Activated B cell treated with CpG ODN at 0.5 μM for 24 hours (primary cell): ENCODE results near the gene PKP3. TPM values are rescaled to one million over a fixed set of nuclear protein-coding genes. Genes with fewer than 3 reads are reported as not detected.

Experiments used
- ATAC-seq: fragments of 200-7000 bp; cut with Tn5 transposase; one replicate; pipeline ENCODE4 v1.10.0; 2021; ENCODE audit warnings: low read depth, mild to moderate bottlenecking, moderate library complexity
- CTCF ChIA-PET: fragments of 350-600 bp; sonication (Branson Sonifier 250); formaldehyde crosslinking; loops from one replicate; lab custom pipeline; 2021; ENCODE audit warnings: antibody characterized with exemption; lab: Charles Lee
- POLR2A ChIA-PET: fragments of 350-600 bp; sonication (Branson Sonifier 250); formaldehyde crosslinking; loops from one replicate; lab custom pipeline; 2021; ENCODE audit warnings: antibody characterized with exemption; lab: Charles Lee
- DNase-seq: peaks from one replicate; pipeline ENCODE4 v3.0.0; 2022
- H3K27ac Mint-ChIP-seq: one replicate; pipeline ENCODE4 v1.8.0; 2020; ENCODE audit warnings: mixed read lengths
- H3K27me3 Mint-ChIP-seq: one replicate; pipeline ENCODE4 v1.8.0; 2021; ENCODE audit warnings: mixed read lengths
- H3K36me3 Mint-ChIP-seq: one replicate; pipeline ENCODE4 v1.8.0; 2021; ENCODE audit warnings: low read depth, mixed read lengths
- H3K4me1 Mint-ChIP-seq: one replicate; pipeline ENCODE4 v1.8.0; 2021; ENCODE audit warnings: mixed read lengths
- H3K4me3 Mint-ChIP-seq: one replicate; pipeline ENCODE4 v1.8.0; 2020; ENCODE audit warnings: mild to moderate bottlenecking, mixed read lengths
- H3K9me3 Mint-ChIP-seq: one replicate; pipeline ENCODE4 v1.8.0; 2020; ENCODE audit warnings: mixed read lengths
- intact Hi-C: fragments of 100-400 bp; cut with micrococcal nuclease; formaldehyde crosslinking; loops from one replicate; pipeline ENCODE4 v1.15.1; 2024
- total RNA-seq: library from RNA; stranded (reverse); gene quantifications from 2 replicates; pipeline ENCODE4 v1.2.3, GENCODE V29; 2022
- TF ChIP-seq, protein P1 (sequence below): fragments of 200-600 bp; IDR thresholded peaks from one replicate; pipeline ENCODE4 v1.8.0; 2022; ENCODE audit warnings: antibody characterized with exemption, mild to moderate bottlenecking

The PKP3 gene
- total RNA-seq, 1 donor from 2014 or later, result 0.18 TPM

GRCh38 chr11:449889-450808, 56.1 kb downstream of the PKP3 start, which contains the start of gene PTDSS2:
Gene PTDSS2, plus strand, starts transcription at chr11:450279. Its CDS starts 177 bp downstream, at chr11:450456.
- H3K27ac Mint-ChIP-seq, result peak within 1 kb of the TSS; percentile 95
- H3K36me3 Mint-ChIP-seq, result peaks cover 19% of the 10 kb centered on the region
- H3K4me1 Mint-ChIP-seq, result peaks cover 35% of the 10 kb centered on the region
- DNase-seq (peak; percentile 93), ATAC-seq (peak; percentile 72)
- TF ChIP-seq, protein P1, sequence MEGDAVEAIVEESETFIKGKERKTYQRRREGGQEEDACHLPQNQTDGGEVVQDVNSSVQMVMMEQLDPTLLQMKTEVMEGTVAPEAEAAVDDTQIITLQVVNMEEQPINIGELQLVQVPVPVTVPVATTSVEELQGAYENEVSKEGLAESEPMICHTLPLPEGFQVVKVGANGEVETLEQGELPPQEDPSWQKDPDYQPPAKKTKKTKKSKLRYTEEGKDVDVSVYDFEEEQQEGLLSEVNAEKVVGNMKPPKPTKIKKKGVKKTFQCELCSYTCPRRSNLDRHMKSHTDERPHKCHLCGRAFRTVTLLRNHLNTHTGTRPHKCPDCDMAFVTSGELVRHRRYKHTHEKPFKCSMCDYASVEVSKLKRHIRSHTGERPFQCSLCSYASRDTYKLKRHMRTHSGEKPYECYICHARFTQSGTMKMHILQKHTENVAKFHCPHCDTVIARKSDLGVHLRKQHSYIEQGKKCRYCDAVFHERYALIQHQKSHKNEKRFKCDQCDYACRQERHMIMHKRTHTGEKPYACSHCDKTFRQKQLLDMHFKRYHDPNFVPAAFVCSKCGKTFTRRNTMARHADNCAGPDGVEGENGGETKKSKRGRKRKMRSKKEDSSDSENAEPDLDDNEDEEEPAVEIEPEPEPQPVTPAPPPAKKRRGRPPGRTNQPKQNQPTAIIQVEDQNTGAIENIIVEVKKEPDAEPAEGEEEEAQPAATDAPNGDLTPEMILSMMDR, result no peak
- peak within 1 kb of the TSS; percentile 97 for H3K4me3 Mint-ChIP-seq
- no peaks in the 10 kb centered on the region for H3K27me3 Mint-ChIP-seq
- ChIA-PET CTCF (interaction anchor here (0.8 to 2.8 kb wide), 3 partner anchors 56 to 276 kb away, joined by 3 to 8 read pairs (median 8); partner anchors contain the start of gene RNH1), POLR2A (interaction anchor here (0.6 to 4.3 kb wide), 13 partner anchors 16 to 243 kb away, joined by 3 to 50 read pairs (median 4); partner anchors contain the start of genes BET1L, HRAS, LRRC56 and PHRF1)
- H3K9me3 Mint-ChIP-seq, result no peaks in the 10 kb centered on the region
- intact Hi-C loops, result loop anchor here (1.0 to 5.0 kb wide), 6 partner anchors 56 to 347 kb away; partner anchors contain the start of genes HRAS and IFITM2

DNA sequence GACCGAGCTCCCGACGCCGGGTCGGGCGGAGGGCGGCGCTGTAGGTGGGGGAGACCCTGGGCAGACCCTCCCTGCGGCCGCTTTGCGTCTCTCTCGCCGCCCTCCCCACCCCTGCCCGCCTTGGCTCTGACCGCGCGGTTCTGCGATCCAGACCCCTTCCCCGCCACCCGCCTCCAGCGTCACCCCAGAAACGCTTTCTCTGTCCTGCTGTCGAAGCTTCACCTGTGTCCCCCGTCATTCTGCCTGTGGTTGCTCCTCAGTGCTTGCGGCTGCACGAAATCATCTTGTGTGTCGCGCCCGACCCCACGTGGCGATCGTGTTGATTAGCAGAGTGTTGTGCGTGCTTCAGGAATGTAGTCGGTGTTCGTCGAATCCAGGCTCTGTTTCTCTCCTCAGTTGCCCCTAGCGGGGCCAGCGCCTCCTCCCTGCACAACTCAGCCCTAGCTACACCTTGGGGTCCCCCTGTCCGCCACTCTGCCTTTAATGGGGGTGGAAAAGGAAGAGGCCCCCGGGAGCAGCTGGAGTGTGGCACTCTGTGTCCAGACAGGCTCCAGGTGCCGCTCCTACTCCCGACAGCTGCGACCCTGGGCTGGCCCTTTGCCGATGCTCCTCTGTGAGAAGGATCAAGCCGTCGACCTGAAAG, 56.9 kb downstream of the PKP3 start:
- Mint-ChIP-seq H3K9me3 (no peaks in the 10 kb centered on the region), H3K27me3 (no peaks in the 10 kb centered on the region), H3K36me3 (peaks cover 19% of the 10 kb centered on the region), H3K27ac (peak overlapping the region; percentile 87), H3K4me1 (peaks cover 35% of the 10 kb centered on the region), H3K4me3 (peak overlapping the region; percentile 97)
- TF ChIP-seq, protein P1, result no peak
- intact Hi-C loops, result loop anchor here (1.0 to 5.0 kb wide), 4 partner anchors 55 to 346 kb away; partner anchors contain the start of genes HRAS and IFITM2
- ATAC-seq, result peak; percentile 18
- DNase-seq, result peak; percentile 49
- CTCF ChIA-PET, result interaction anchor here (0.8 to 1.2 kb wide), 2 partner anchors 200 to 276 kb away, joined by 3 to 8 read pairs; no protein-coding TSS in a partner anchor
- POLR2A ChIA-PET, result interaction anchor here (0.5 to 4.3 kb wide), 7 partner anchors 35 to 244 kb away, joined by 3 to 50 read pairs (median 4); partner anchors contain the start of genes BET1L, HRAS, LRRC56 and RIC8A

DNA sequence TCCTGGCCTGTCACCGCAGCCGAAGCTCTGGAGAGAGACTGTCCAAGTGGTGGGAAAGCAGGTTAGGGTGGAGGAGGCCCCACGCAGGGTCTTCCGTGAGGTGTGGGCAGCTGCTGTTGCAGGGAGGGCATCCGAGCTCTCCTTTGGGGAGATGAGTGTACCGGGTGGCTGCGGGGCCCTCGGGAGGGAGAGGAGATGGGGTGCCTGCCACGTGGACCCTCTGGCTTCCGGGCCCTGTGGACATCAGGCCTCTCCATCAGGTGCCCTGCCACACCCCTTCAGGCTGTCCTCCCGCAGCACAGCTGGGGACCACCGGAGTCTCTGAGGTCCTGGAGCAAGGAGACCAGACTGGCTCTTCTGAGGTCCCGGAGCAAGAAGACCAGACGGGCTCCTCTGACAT, 57.7 kb downstream of the PKP3 start:
- intact Hi-C loops, result loop anchor here (2.0 to 5.0 kb wide), 2 partner anchors 144 to 345 kb away; partner anchors contain the start of gene IFITM2
- Mint-ChIP-seq H3K27me3 (no peaks in the 10 kb centered on the region), H3K27ac (no peak overlapping the region), H3K36me3 (peaks cover 19% of the 10 kb centered on the region), H3K4me3 (peak overlapping the region; percentile 97), H3K4me1 (peaks cover 43% of the 10 kb centered on the region), H3K9me3 (no peaks in the 10 kb centered on the region)
- no peak for ATAC-seq
- CTCF ChIA-PET, result no interaction called here
- TF ChIP-seq, protein P1, result no peak
- DNase-seq, result no peak
- POLR2A ChIA-PET, result interaction anchor here (0.8 kb wide), 1 partner anchor 55 kb away, joined by 3 read pairs; the partner anchor contains the start of gene RNH1

DNA sequence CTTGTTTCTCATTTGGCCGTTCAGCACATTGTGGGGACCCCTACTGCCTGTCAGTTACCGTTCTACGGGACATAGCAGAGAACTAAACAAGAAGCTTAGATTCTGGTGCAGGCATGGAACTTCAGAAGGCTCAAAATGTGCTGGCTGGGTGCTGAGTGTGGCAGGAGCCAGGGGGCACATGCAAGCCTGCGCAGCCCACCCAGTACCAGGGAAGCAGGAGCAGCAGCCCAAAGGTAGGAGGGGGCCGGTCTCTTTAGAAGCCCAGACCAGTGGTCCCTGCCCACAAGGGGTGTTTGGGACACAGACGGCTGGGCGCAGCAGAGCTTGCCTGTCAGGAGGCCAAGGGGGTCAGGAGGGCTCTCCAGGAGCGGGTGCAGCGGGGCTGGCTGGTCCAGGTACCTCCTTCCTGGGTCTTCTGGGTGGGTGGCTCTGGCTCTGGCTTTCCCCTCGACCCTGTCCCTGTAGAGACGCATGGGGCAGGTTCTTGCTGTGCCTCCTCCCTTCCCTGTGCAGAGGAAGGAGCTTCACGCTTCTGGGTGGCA, 58.3 kb downstream of the PKP3 start:
- Mint-ChIP-seq H3K4me3 (no peak overlapping the region), H3K27ac (no peak overlapping the region), H3K36me3 (peaks cover 19% of the 10 kb centered on the region), H3K27me3 (no peaks in the 10 kb centered on the region), H3K9me3 (no peaks in the 10 kb centered on the region), H3K4me1 (peaks cover 48% of the 10 kb centered on the region)
- CTCF ChIA-PET, result no interaction called here
- intact Hi-C loops, result loop anchor here (5.0 kb wide), 1 partner anchor 145 kb away; the partner anchor contains the start of gene IFITM2
- POLR2A ChIA-PET, result interaction anchor here (0.6 kb wide), 1 partner anchor 54 kb away, joined by 5 read pairs; no protein-coding TSS in a partner anchor
- ATAC-seq (no peak), DNase-seq (no peak)
- TF ChIP-seq, protein P1, result no peak
